ENCODE results near the gene PYDC1. TPM values are rescaled to one million over a fixed set of nuclear protein-coding genes. Genes with fewer than 3 reads are reported as not detected.
A peak's percentile ranks its signal among the peaks of the same experiment; 100 is the strongest.

Gene PYDC1
- total and polyA plus RNA-seq, 8 donors = not detected

- Histone ChIP-seq H3K27ac (peak overlapping the region in 2 of 5 donors; percentile 67 to 70), H3K4me1 (peaks cover 0 to 10% (median 0%) of the 10 kb centered on the region in 4 donors), H3K4me3 (peak overlapping the region in 3 of 4 donors; percentile 18 to 40 (median 34)), H3K9me3 (no peaks in the 10 kb centered on the region), H3K36me3 (no peaks in the 10 kb centered on the region), H3K27me3 (peaks cover 0 to 25% (median 0%) of the 10 kb centered on the region in 3 donors)
- intact Hi-C loops (cut with DNase I; ENCODE audit: low total_unique reads) = no loop called here
- no peak for DNase-seq
- TF ChIP-seq POLR2A (IDR thresholded peaks at IDR 0.05) = no peak
- no peak for TF ChIP-seq CTCF (IDR thresholded peaks at IDR 0.05)
- no peak for TF ChIP-seq EP300 (IDR thresholded peaks at IDR 0.05)
- TF ChIP-seq POLR2AphosphoS5 (IDR thresholded peaks at IDR 0.05) = no peak
- 59 to 70% (median 63%) methylated on average over 14 of the region's 14 CpGs for WGBS, 5 donors
Measured at GRCh38 chr16:31260136-31260931, 43.4 kb upstream of the PYDC1 start.

DNA sequence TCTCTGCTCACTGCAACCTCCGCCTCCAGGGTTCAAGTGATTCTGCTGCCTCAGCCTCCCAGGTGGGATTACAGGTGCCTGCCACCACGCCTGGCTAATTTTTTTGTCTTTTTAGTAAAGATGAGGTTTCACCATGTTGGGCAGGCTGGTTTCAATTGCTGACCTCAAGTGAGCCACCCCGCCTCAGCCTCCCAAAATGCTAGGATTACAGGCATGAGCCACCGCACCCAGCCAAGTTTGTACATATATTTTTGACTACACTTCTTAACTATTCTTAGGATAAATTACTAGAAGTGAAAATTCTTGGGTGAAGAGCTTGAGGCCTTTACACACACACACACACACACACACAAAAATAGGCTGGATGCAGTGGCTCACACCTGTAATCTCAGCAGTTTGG, 41.4 kb upstream of the PYDC1 start:
- intact Hi-C loops (cut with DNase I; ENCODE audit: low total_unique reads) = no loop called here
- Histone ChIP-seq H3K4me1 (no peaks in the 10 kb centered on the region), H3K27me3 (peaks cover 0 to 15% (median 0%) of the 10 kb centered on the region in 3 donors), H3K27ac (no peak overlapping the region), H3K36me3 (no peaks in the 10 kb centered on the region), H3K4me3 (no peak overlapping the region), H3K9me3 (no peaks in the 10 kb centered on the region)
- no peak for TF ChIP-seq CTCF (IDR thresholded peaks at IDR 0.05)
- no peak for TF ChIP-seq POLR2AphosphoS5 (IDR thresholded peaks at IDR 0.05)
- no peak for TF ChIP-seq POLR2A (IDR thresholded peaks at IDR 0.05)
- TF ChIP-seq EP300 (IDR thresholded peaks at IDR 0.05) = no peak
- DNase-seq = no peak
- 76 to 90% (median 83%) methylated on average over 4 of the region's 4 CpGs for WGBS, 5 donors

DNA sequence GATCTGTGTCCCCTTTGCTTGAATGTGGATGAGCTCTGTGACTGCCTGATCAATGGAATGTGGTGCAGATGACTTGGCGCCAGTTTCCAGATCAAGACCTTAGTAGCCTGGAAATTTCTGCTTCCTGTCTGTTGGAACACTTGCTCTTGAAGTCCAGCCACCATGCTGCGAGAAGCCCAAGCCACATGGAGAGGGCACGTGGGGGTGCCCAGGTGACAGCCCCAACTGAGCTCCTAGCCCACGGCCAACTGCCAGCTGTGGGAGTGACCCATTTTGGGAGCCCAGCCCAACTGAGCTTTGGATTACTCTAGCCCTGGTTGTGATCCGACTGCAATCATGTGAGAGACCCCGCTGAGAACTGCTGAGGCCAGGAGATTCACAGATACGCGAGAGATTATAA, 39.5 kb upstream of the PYDC1 start:
- Histone ChIP-seq H3K9me3 (no peaks in the 10 kb centered on the region), H3K27me3 (peaks cover 0 to 15% (median 0%) of the 10 kb centered on the region in 3 donors), H3K4me1 (no peaks in the 10 kb centered on the region), H3K27ac (no peak overlapping the region), H3K4me3 (no peak overlapping the region), H3K36me3 (no peaks in the 10 kb centered on the region)
- 80 to 87% (median 84%) methylated on average over 8 of the region's 8 CpGs for WGBS, 5 donors
- intact Hi-C loops (cut with DNase I; ENCODE audit: low total_unique reads) = no loop called here
- DNase-seq = no peak
- TF ChIP-seq EP300 (IDR thresholded peaks at IDR 0.05) = no peak
- no peak for TF ChIP-seq POLR2A (IDR thresholded peaks at IDR 0.05)

- H3K36me3 ChIP-seq = no peaks in the 10 kb centered on the region
- H3K27me3 ChIP-seq = peaks cover 0 to 8% (median 0%) of the 10 kb centered on the region in 3 donors
- peak overlapping the region in 2 of 5 donors; percentile 10 to 62 for H3K27ac ChIP-seq
- intact Hi-C loops (cut with DNase I; ENCODE audit: low total_unique reads) = no loop called here
- no peak overlapping the region for H3K4me3 ChIP-seq
- no peak for TF ChIP-seq POLR2AphosphoS5 (IDR thresholded peaks at IDR 0.05)
- TF ChIP-seq POLR2A (IDR thresholded peaks at IDR 0.05) = no peak
- no peak for TF ChIP-seq EP300 (IDR thresholded peaks at IDR 0.05)
- no peak for TF ChIP-seq CTCF (IDR thresholded peaks at IDR 0.05)
- H3K9me3 ChIP-seq = no peaks in the 10 kb centered on the region
- 45 to 58% (median 47%) methylated on average over 5 of the region's 5 CpGs for WGBS, 5 donors
- no peaks in the 10 kb centered on the region for H3K4me1 ChIP-seq
- peak; percentile 13 to 27 for DNase-seq
Measured at GRCh38 chr16:31253642-31254045, 36.7 kb upstream of the PYDC1 start.

DNA sequence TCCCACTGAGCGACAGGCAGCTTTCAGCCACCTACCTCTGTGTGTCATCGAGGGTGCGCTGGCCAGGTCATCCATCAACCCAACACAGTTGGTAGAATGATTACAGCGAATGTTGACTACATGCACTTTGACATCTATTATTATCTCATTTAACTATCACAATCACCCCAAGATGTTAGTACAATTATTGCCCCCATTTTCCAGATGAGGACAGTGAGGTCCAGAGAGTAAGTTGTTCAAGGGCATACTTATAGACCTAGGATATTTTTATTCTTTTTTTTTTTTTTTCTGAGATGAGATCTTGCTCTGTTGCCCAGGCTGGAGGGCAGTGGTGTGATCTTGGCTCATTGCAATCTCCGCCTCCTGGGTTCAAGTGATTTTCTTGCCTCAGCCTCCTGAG, 34.5 kb upstream of the PYDC1 start:
- 91 to 97% (median 95%) methylated on average over 5 of the region's 5 CpGs for WGBS, 5 donors
- H3K9me3 ChIP-seq = no peaks in the 10 kb centered on the region
- intact Hi-C loops (cut with DNase I; ENCODE audit: low total_unique reads) = no loop called here

More for the DNA sequence above, 34.5 kb upstream of the PYDC1 start:
- Histone ChIP-seq H3K36me3 (no peaks in the 10 kb centered on the region), H3K27ac (no peak overlapping the region), H3K4me3 (no peak overlapping the region), H3K27me3 (peaks cover 0 to 22% (median 0%) of the 10 kb centered on the region in 3 donors), H3K4me1 (no peaks in the 10 kb centered on the region)
- TF ChIP-seq EP300 (IDR thresholded peaks at IDR 0.05) = no peak
- DNase-seq = no peak

All from stomach (tissue), 9 donors.